NB4 (cell line): ENCODE measurements around the gene RAB27B.

Source experiments
- DNase-seq: peaks from one replicate; pipeline ENCODE4 v3.0.0; 2010; ENCODE audit warnings: low read depth
- H3K4me3 ChIP-seq: one replicate; pipeline ENCODE4 v1.5.1; 2011; ENCODE audit warnings: mild to moderate bottlenecking, low read depth, low read length, moderate library complexity
- MYC ChIP-seq: IDR thresholded peaks from 2 replicates; pipeline ENCODE4 v1.6.1; 2011; ENCODE audit warnings: low read depth, low read length
- POLR2A ChIP-seq: IDR thresholded peaks from 2 replicates; pipeline ENCODE4 v1.6.1; 2011; ENCODE audit warnings: mild to moderate bottlenecking; ENCODE audit not compliant: insufficient read length; ENCODE audit errors: extremely low read depth
- TF ChIP-seq, protein P1 (sequence below): IDR thresholded peaks from one replicate; pipeline ENCODE4 v1.5.1; 2012; ENCODE audit warnings: low read depth, low read length
- TF ChIP-seq, protein P2 (sequence below): IDR thresholded peaks from 2 replicates; pipeline ENCODE4 v1.6.1; 2011; ENCODE audit warnings: low read depth, low read length

The RAB27B gene

GRCh38 chr18:54906331-54907185 lies 78.3 kb downstream of the RAB27B start:
- no peak for TF ChIP-seq POLR2A
- TF ChIP-seq, protein P1, sequence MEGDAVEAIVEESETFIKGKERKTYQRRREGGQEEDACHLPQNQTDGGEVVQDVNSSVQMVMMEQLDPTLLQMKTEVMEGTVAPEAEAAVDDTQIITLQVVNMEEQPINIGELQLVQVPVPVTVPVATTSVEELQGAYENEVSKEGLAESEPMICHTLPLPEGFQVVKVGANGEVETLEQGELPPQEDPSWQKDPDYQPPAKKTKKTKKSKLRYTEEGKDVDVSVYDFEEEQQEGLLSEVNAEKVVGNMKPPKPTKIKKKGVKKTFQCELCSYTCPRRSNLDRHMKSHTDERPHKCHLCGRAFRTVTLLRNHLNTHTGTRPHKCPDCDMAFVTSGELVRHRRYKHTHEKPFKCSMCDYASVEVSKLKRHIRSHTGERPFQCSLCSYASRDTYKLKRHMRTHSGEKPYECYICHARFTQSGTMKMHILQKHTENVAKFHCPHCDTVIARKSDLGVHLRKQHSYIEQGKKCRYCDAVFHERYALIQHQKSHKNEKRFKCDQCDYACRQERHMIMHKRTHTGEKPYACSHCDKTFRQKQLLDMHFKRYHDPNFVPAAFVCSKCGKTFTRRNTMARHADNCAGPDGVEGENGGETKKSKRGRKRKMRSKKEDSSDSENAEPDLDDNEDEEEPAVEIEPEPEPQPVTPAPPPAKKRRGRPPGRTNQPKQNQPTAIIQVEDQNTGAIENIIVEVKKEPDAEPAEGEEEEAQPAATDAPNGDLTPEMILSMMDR = no peak
- no peak for TF ChIP-seq MYC
- TF ChIP-seq, protein P2, sequence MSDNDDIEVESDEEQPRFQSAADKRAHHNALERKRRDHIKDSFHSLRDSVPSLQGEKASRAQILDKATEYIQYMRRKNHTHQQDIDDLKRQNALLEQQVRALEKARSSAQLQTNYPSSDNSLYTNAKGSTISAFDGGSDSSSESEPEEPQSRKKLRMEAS = no peak
- no peak for DNase-seq
- H3K4me3 ChIP-seq = no peak overlapping the region

- TF ChIP-seq POLR2A = no peak
- TF ChIP-seq MYC = no peak
- TF ChIP-seq, protein P2 = no peak
- TF ChIP-seq, protein P1 = no peak
- no peak for DNase-seq
- no peak overlapping the region for H3K4me3 ChIP-seq
Measured at GRCh38 chr18:54909538-54909937, 81.3 kb downstream of the RAB27B start.

DNA sequence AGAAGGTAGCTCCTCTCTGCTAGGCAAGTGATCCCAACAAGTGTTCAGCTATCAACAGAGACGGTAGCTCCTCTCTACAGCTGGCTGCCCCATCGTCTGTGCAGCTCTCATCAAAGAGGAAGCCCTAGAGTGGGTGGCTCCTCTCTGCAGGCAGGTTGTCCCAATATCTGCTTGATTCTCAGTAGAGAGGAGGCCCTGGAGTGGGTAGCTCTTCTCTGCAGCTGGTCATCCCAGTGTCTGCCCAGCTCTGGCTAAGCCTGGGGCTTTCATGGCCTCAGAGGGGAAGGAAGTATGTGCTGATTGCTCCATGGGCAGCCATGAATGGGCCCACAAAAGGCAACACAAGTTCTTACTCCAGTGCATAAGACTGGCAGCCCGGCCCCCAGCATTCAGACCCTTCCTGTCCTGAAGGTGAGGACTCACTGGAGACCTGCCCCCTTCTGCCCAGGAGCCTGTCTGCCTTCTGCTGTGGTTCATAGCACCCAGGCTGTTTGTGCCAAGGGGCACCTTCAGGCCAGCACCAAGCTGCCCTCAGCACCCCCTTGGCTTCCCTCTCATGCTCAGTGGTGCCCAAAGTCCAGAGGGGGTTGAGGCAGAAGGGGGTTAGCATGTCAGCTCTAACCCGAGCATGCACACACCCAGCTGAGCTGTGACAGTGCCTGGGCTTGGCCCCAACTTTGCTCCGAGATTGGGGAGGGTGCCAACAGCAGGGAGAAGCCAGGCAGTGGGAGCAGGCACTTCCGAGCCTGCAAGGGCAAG lies 82.1 kb downstream of the RAB27B start:
- DNase-seq = no peak
- TF ChIP-seq, protein P2 = no peak
- TF ChIP-seq POLR2A (no peak), MYC (no peak)
- TF ChIP-seq, protein P1 = no peak
- H3K4me3 ChIP-seq = no peak overlapping the region

- TF ChIP-seq POLR2A (no peak), MYC (no peak)
- TF ChIP-seq, protein P1 = no peak
- TF ChIP-seq, protein P2 = no peak
- DNase-seq = no peak
Measured at GRCh38 chr18:54911551-54911950, 83.3 kb downstream of the RAB27B start.

GRCh38 chr18:54914816-54915215 lies 86.5 kb downstream of the RAB27B start:
- no peak for DNase-seq
- TF ChIP-seq, protein P1 = no peak
- no peak for TF ChIP-seq MYC
- TF ChIP-seq, protein P2 = no peak
- TF ChIP-seq POLR2A = no peak
- no peak overlapping the region for H3K4me3 ChIP-seq

More at GRCh38 chr18:54911551-54911950, 83.3 kb downstream of the RAB27B start:
- H3K4me3 ChIP-seq = no peak overlapping the region
